ENCODE measurements around the gene RNF38.

Gene RNF38

DNA sequence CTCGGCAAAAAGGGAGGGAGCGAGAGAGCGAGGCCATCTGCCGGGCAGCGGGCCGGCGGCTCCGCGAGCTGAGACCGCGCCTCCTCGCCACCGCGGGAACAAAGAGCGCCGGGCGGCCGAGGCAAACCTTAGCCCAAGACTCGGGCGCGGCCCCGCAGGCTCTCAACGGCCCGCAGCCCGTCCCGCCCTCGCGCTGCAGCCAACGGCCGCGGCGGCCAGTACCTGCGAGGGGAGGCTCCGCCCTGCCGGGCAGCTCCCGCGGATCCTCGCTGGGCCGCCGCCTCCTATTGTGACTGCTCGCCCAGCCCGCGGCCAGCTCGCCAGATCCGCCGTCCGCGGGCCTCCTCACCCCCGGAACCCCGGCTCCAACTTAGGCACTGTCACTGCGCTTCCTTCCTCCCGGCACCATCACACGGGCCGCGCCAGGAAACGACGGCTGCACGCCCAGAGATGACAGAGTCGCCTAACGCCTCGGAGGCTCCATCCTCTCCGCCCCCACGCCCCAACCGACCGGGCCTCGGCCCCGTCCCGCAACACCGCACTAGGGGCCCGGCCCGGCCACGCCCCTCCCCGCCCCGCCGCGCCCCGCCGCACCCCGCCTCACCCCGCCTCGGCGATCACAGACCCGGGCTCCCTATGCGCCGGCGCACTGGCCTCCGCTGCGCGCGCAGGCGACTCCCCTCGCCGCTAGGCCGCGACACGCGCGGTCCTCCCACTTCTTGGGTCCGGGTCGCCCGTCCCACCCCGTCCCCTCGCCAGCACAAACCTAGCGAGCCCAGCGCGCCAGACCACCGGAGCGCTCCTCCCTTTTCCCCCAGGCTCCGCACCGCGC lies 479 bp upstream of the RNF38 start (continued):
- 0 out of 2 replicates have a peak, but pooled peaks have one; percentile 53 for TF ChIP-seq ZNF629 (tag by site-specific recombination; IDR thresholded peaks at IDR 0.05)
- TF ChIP-seq ZNF76 (tag by site-specific recombination; IDR thresholded peaks at IDR 0.05; ENCODE audit: borderline replicate concordance, low read depth) = peak; percentile 5; the same call in 1 of the 2 replicates
- TF ChIP-seq ZNF654 (tag by site-specific recombination; IDR thresholded peaks at IDR 0.05; ENCODE audit: low read depth) = no peak
- TF ChIP-seq GLIS2 (tag by site-specific recombination; IDR thresholded peaks at IDR 0.05) = peak; percentile 56; the same call in 1 of the 2 replicates
- TF ChIP-seq, protein P1, sequence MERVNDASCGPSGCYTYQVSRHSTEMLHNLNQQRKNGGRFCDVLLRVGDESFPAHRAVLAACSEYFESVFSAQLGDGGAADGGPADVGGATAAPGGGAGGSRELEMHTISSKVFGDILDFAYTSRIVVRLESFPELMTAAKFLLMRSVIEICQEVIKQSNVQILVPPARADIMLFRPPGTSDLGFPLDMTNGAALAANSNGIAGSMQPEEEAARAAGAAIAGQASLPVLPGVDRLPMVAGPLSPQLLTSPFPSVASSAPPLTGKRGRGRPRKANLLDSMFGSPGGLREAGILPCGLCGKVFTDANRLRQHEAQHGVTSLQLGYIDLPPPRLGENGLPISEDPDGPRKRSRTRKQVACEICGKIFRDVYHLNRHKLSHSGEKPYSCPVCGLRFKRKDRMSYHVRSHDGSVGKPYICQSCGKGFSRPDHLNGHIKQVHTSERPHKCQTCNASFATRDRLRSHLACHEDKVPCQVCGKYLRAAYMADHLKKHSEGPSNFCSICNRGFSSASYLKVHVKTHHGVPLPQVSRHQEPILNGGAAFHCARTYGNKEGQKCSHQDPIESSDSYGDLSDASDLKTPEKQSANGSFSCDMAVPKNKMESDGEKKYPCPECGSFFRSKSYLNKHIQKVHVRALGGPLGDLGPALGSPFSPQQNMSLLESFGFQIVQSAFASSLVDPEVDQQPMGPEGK (tag by site-specific recombination; IDR thresholded peaks at IDR 0.05) = peak; percentile 87
- TF ChIP-seq ZNF248 (tag by site-specific recombination; IDR thresholded peaks at IDR 0.05) = no peak
- TF ChIP-seq ZNF221 (tag by site-specific recombination; IDR thresholded peaks at IDR 0.05; ENCODE audit: borderline replicate concordance) = no peak
- TF ChIP-seq ZNF48 (tag by site-specific recombination; IDR thresholded peaks at IDR 0.05) = no peak
- no peak for TF ChIP-seq ZNF274 (IDR thresholded peaks at IDR 0.05; ENCODE audit: low read length)
- no peak for TF ChIP-seq ZNF274 (tag by site-specific recombination; IDR thresholded peaks at IDR 0.05; ENCODE audit: borderline replicate concordance)
- TF ChIP-seq, protein P2, sequence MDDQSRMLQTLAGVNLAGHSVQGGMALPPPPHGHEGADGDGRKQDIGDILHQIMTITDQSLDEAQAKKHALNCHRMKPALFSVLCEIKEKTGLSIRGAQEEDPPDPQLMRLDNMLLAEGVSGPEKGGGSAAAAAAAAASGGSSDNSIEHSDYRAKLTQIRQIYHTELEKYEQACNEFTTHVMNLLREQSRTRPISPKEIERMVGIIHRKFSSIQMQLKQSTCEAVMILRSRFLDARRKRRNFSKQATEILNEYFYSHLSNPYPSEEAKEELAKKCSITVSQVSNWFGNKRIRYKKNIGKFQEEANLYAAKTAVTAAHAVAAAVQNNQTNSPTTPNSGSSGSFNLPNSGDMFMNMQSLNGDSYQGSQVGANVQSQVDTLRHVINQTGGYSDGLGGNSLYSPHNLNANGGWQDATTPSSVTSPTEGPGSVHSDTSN (CRISPR knock-in tag; IDR thresholded peaks at IDR 0.05) = 0 out of 2 replicates have a peak, but pooled peaks have one; percentile 25
- TF ChIP-seq, protein P3, sequence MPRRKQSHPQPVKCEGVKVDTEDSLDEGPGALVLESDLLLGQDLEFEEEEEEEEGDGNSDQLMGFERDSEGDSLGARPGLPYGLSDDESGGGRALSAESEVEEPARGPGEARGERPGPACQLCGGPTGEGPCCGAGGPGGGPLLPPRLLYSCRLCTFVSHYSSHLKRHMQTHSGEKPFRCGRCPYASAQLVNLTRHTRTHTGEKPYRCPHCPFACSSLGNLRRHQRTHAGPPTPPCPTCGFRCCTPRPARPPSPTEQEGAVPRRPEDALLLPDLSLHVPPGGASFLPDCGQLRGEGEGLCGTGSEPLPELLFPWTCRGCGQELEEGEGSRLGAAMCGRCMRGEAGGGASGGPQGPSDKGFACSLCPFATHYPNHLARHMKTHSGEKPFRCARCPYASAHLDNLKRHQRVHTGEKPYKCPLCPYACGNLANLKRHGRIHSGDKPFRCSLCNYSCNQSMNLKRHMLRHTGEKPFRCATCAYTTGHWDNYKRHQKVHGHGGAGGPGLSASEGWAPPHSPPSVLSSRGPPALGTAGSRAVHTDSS (tag by site-specific recombination; IDR thresholded peaks at IDR 0.05) = peak; percentile 19; the same call in 1 of the 2 replicates
- 0 out of 2 replicates have a peak, but pooled peaks have one; percentile 25 for TF ChIP-seq ZNF324 (tag by site-specific recombination; IDR thresholded peaks at IDR 0.05)
- no peak for TF ChIP-seq ZNF138 (tag by site-specific recombination; IDR thresholded peaks at IDR 0.05; ENCODE audit: borderline replicate concordance)
- TF ChIP-seq ZNF501 (tag by site-specific recombination; IDR thresholded peaks at IDR 0.05) = peak; percentile 20; the same call in 1 of the 2 replicates
- TF ChIP-seq ZFP3 (tag by site-specific recombination; IDR thresholded peaks at IDR 0.05; ENCODE audit: low read depth) = no peak
- TF ChIP-seq KLF9 (tag by site-specific recombination; IDR thresholded peaks at IDR 0.05; ENCODE audit: low read depth) = peak; percentile 97
- no peak for TF ChIP-seq ZNF23 (tag by site-specific recombination; IDR thresholded peaks at IDR 0.05; ENCODE audit: borderline replicate concordance)
- TF ChIP-seq YY1 (tag by site-specific recombination; IDR thresholded peaks at IDR 0.05) = no peak
- TF ChIP-seq MZF1 (tag by site-specific recombination; IDR thresholded peaks at IDR 0.05; ENCODE audit: borderline replicate concordance) = no peak
- TF ChIP-seq, protein P4, sequence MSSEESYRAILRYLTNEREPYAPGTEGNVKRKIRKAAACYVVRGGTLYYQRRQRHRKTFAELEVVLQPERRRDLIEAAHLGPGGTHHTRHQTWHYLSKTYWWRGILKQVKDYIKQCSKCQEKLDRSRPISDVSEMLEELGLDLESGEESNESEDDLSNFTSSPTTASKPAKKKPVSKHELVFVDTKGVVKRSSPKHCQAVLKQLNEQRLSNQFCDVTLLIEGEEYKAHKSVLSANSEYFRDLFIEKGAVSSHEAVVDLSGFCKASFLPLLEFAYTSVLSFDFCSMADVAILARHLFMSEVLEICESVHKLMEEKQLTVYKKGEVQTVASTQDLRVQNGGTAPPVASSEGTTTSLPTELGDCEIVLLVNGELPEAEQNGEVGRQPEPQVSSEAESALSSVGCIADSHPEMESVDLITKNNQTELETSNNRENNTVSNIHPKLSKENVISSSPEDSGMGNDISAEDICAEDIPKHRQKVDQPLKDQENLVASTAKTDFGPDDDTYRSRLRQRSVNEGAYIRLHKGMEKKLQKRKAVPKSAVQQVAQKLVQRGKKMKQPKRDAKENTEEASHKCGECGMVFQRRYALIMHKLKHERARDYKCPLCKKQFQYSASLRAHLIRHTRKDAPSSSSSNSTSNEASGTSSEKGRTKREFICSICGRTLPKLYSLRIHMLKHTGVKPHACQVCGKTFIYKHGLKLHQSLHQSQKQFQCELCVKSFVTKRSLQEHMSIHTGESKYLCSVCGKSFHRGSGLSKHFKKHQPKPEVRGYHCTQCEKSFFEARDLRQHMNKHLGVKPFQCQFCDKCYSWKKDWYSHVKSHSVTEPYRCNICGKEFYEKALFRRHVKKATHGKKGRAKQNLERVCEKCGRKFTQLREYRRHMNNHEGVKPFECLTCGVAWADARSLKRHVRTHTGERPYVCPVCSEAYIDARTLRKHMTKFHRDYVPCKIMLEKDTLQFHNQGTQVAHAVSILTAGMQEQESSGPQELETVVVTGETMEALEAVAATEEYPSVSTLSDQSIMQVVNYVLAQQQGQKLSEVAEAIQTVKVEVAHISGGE (tag by site-specific recombination; conservative IDR thresholded peaks at IDR 0.05; ENCODE audit: low read depth) = peak; percentile 95
- TF ChIP-seq TCF7L2 (IDR thresholded peaks at IDR 0.05; ENCODE audit: borderline replicate concordance, low read depth, low read length) = no peak
- TF ChIP-seq ZBTB17 (tag by site-specific recombination; IDR thresholded peaks at IDR 0.05) = 0 out of 2 replicates have a peak, but pooled peaks have one; percentile 28
- no peak for TF ChIP-seq MEIS1 (CRISPR knock-in tag; IDR thresholded peaks at IDR 0.05; ENCODE audit: borderline replicate concordance)
- TF ChIP-seq ZFP69B (tag by site-specific recombination; IDR thresholded peaks at IDR 0.05) = no peak
- peak; percentile 67 for TF ChIP-seq SP2 (tag by site-specific recombination; IDR thresholded peaks at IDR 0.05)
- peak; percentile 71 for TF ChIP-seq ZNF335 (tag by site-specific recombination; conservative IDR thresholded peaks at IDR 0.05)
- 0 out of 2 replicates have a peak, but pooled peaks have one; percentile 3 for TF ChIP-seq WT1 (tag by site-specific recombination; IDR thresholded peaks at IDR 0.05)
- peak; percentile 88 for TF ChIP-seq ZSCAN30 (tag by site-specific recombination; IDR thresholded peaks at IDR 0.05)
- TF ChIP-seq, protein P5, sequence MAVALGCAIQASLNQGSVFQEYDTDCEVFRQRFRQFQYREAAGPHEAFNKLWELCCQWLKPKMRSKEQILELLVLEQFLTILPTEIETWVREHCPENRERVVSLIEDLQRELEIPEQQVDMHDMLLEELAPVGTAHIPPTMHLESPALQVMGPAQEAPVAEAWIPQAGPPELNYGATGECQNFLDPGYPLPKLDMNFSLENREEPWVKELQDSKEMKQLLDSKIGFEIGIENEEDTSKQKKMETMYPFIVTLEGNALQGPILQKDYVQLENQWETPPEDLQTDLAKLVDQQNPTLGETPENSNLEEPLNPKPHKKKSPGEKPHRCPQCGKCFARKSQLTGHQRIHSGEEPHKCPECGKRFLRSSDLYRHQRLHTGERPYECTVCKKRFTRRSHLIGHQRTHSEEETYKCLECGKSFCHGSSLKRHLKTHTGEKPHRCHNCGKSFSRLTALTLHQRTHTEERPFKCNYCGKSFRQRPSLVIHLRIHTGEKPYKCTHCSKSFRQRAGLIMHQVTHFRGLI (tag by site-specific recombination; IDR thresholded peaks at IDR 0.05) = no peak

Measured in HEK293 (cell line).